ENCODE results near the gene SIDT2.
A peak's percentile ranks its signal among the peaks of the same experiment; 100 is the strongest.
"Not testable (repeated sequence)": the region's sequence is repeated elsewhere in the genome, so short reads cannot be mapped to it uniquely, and the experiment has no call there.

Gene SIDT2

DNA sequence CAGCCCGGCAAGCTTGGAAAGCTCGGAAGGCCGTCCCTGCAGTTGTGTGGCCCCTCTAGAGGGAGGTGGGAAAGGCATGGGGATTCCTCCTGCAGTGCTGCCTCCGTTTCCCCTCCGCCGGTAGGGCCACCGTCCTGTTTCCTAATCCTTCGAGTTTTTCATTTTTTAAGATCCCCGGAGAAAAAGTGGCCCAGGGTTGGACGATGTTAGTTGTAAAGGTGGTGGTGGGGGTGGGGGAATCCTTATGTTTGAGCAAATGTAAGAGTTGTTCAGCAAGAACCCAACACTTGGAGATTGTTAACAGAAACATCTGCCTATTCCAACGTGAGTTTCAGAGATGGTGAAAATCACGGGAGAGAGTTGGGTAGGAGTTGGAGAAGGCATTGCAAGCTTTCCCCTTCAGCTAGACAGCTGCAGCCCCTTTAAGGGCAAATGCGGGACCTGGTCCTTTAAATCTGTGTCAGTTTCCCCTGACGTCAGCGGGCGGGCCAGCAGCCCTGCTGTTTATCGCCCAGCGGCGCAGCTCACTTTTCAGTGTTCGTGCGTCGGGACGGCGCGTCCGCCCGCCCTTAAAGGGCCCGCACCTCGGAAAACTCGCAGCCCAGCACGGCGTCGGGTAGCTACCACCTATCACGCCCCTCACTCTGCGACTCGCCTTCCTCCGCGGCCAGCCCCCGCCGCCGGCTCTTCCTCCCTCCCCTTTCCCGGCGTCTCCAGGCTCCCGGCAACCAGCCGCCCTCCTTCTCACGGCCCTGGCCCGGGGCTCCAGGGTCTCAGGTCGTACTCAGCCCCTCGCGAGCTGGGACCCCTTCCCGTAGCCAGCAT is at the start of gene SIDT2:
Gene SIDT2, plus strand, starts transcription at position 534 of the 825 bp plus-strand sequence. CDS start 521 bp downstream, outside the sequence.
- DNase-seq (ENCODE audit: low read depth in 2 of 2): peak; percentile 75 to 83

DNA sequence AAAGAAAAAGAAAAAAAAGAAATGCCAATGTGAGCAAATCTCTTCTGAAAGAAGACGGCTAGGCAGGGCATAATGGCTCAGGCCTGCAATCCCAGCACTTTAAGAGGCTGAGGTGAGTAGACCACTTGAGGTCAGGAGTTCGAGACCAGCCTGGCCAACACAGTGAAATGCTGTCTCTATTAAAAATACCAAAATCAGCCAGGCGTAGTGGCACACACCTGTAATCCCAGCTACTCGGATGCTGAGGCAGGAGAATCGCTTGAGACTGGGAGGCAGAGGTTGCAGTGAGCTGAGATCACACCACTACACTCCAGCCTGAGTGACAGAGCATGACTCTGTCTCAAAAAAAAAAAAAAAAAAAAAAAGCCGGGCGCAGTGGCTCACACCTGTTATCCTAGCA is 48.1 kb upstream of the SIDT2 start:
- not testable (repeated sequence) for DNase-seq (ENCODE audit: low read depth in 2 of 2)

GRCh38 chr11:117130879-117131278 is 47.7 kb upstream of the SIDT2 start:
- DNase-seq (ENCODE audit: low read depth in 2 of 2): no peak

- DNase-seq (ENCODE audit: low read depth in 2 of 2): no peak
Measured at GRCh38 chr11:117134431-117134830, 44.1 kb upstream of the SIDT2 start.

- DNase-seq (ENCODE audit: low read depth in 2 of 2): not testable (repeated sequence)
Measured at GRCh38 chr11:117134979-117135378, 43.6 kb upstream of the SIDT2 start.

DNA sequence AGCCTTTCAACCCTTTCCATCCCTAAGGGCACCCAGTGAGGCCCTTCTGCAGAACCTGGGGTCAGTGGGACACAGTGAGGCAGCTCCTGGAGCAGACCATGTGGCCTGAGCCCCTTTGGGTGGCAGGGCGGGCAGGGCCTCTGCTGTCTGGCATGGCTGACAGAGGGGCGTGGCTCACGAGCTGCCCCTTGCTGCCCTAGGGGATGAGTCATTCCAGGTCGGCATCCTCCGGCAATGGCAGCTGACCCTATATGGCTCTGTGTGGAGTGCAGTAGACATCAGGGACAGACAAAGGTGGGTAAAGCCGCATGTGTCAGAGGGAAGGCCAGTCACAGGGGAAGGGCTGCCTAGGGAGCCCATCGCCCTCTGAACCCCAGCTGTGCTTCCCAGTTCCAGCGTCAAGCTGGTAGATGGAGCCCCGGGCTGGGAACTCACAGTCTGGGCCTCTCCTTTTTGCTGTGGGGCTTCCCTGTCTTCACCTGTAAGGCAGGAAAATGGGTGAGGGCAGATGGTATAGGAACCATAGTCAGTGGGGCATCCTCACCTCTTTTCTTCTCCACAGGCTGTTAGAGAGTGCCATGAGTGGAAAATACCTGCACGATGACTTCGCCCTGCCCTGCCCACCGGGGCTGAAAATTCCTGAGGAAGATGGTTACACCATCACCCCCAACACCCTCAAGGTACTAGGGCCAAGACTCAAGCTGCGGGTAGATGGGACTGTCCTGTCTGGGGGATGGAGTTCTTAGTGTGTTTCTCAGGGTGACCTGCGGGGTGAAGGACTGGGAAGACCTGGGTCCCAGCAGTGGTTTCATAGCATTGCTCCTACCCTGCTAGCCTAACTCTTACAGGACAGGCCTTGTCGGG is 41.1 kb upstream of the SIDT2 start:
- not testable (repeated sequence) for DNase-seq (ENCODE audit: low read depth in 2 of 2)

- no peak for DNase-seq (ENCODE audit: low read depth in 2 of 2)
Measured at GRCh38 chr11:117143390-117143789, 35.2 kb upstream of the SIDT2 start.

DNA sequence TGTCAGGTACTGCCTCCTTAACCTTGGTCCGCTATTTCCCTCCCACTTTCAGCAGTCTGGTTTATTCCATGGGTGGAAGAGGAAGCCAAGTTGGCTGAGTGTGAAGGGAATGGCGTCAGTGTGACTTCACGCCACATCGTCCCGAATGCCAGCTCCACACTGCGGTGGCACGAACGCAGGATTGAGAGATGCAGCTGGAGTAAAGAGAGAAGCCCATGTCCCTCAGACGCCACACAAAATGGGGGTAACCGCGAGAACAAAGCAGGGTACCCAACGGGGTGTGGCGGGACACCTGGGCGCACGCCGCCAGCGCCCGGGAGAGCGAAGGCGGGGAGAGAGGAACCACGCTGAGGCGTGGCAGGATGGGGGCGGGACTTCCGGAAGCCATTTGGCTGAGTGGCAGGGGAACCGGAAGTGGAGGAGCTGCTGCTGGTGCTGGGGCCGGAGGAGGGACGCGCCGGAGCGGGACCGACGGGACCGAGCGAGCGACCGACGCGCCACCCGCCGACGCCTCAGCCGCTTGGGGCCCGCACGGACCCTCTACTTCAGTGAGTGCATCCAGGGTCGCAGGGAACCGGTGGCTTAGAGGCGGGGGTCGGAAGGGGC is 34.6 kb upstream of the SIDT2 start, which contains the start of gene PAFAH1B2:
Gene PAFAH1B2, plus strand, starts transcription at position 417 of the 606 bp plus-strand sequence. CDS start 8,161 bp downstream, outside the sequence.
- DNase-seq (ENCODE audit: low read depth in 2 of 2): peak; percentile 72 to 74

DNA sequence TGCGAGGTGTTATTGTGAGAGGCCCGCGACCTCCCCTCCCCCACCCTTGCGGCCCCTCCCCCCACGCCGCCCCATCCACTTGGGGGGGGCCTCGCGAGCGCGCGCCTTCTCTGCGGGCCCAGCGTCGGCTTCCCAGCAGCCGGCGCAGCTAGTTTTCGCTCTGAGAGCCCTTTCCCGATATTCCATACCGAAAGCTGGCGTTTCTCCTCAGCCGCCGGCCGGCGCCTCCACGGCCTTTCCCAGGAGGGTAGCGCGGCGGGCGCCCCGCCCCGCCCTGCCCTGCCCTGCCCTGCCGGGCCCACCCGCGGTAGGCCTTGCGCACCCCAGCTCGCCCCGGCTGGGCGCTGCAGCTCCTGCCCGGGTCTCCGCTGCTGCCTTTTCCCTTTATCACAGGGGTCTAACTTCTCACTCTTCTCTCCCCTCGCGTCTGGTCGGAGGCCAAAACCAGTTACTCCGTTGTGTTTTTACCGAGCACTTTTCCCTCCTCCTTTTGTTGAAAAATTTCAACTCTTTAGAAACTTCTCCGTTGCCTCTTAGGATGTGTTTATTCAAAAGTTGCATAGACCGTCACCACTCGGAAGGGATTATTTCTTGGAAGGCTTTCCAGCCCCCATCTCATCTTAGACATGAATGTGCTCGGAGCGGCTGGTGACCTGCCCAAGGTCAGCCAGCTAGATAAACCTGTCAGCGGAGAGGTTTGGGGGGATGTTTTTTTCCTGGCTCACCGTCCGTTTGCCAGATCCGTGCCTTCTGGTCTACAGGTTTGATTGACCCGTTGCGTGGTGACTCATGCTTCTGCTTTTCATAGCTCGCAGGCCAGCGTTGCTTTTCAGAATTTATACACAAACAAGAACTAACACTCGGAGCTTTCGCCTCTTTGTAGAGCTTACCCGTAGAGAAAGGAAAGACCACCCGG is 33.8 kb upstream of the SIDT2 start:
- DNase-seq (ENCODE audit: low read depth in 2 of 2): no peak

DNA sequence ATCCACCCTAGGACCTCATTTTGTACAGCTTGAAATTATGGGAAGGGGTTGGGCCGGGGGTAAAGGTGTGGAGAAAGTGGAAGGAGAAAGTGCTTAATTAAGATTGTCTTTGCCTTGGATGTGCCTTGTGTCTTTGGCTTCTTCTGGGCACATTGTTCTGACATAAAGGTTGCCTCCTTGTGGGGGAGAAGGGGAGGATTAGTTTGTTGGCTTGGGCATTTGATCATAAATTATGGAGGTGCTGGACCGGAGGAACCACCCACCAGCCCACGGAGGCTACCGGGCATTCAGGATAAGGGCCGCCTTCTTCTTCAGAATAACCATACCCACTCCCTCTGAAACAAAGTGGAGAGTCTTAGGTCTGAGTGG is 33.2 kb upstream of the SIDT2 start:
- DNase-seq (ENCODE audit: low read depth in 2 of 2): no peak

DNA sequence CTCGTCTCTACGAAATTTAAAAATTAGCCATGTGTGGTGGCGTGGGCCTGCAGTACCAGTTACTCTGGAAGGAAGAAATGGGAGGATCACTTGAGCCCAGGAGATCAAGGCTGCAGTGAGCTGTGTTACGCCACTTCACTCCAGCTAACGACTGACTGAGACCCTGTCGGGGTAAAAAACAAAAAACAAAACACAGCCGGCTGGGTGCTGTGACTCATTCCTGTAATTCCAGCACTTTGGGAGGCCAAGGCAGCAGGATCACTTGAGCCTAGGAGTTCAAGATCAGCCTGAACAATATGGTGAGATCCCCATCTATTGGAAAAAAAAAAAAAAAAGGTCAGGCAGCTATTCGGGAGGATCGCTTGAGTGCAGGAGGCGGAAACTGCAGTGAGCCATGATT is 32.0 kb upstream of the SIDT2 start:
- DNase-seq (ENCODE audit: low read depth in 2 of 2): no peak

GRCh38 chr11:117152066-117152465 is 26.5 kb upstream of the SIDT2 start:
- DNase-seq (ENCODE audit: low read depth in 2 of 2): no peak

- DNase-seq (ENCODE audit: low read depth in 2 of 2): no peak
Measured at GRCh38 chr11:117154468-117154867, 24.1 kb upstream of the SIDT2 start.

DNA sequence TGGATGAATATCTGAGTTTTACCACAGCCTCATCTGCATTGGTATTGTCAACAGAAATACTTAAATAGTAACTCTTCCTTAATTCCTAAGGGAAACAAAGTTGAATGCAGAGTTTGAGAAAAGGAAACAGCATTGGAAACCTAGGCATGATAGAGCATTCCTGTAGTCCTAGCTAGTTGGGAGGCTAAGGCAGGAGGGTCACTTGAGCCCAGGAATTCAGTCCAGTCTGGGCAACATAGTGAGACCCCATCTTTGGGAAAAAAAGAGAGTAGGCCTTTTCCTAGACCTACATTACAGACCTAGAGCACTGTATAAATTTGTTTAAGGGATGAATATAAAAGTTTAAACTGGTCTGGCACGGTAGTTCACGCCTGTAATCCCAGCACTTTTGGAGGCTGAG is 21.0 kb upstream of the SIDT2 start:
- no peak for DNase-seq (ENCODE audit: low read depth in 2 of 2)

- DNase-seq (ENCODE audit: low read depth in 2 of 2): no peak
Measured at GRCh38 chr11:117159892-117160291, 18.7 kb upstream of the SIDT2 start.

DNA sequence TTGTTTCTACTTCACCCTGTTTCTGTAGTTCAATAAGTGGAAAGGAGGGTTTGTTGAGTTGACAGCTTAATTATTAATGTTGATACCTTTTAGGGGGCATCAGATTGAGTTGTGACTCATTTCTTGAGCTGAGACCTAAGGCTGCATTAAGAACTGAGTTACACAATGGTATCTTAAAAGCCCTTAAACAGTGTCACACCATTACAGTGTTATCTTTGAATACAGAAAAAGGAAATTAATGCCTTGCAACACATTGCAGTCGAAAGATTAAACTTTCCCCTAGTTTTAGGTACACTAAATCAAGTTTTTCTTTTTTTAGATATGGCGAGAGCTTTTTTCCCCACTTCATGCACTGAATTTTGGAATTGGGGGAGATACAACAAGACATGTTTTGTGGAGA is 17.7 kb upstream of the SIDT2 start:
- no peak for DNase-seq (ENCODE audit: low read depth in 2 of 2)

- DNase-seq (ENCODE audit: low read depth in 2 of 2): no peak
Measured at GRCh38 chr11:117166491-117166890, 12.1 kb upstream of the SIDT2 start.

DNA sequence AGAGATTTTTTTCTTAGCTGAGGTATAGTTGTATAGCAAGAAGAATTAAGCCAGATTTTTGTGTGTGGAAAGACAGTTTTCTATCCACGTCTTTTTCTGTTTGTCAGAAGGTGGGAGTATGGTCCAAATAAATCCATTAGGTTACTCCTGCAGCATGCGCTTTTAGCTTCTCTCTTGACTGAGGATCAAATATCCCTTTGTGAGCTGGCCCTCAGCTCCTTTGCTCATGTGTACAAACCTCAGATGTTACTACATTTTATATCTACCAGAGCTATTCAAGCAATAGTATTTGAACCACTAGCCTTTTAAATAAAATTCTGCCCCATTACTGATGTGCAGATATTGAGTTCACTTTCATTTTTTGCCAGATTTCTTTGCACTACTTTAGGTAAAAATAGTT is 8.8 kb upstream of the SIDT2 start:
- no peak for DNase-seq (ENCODE audit: low read depth in 2 of 2)

DNA sequence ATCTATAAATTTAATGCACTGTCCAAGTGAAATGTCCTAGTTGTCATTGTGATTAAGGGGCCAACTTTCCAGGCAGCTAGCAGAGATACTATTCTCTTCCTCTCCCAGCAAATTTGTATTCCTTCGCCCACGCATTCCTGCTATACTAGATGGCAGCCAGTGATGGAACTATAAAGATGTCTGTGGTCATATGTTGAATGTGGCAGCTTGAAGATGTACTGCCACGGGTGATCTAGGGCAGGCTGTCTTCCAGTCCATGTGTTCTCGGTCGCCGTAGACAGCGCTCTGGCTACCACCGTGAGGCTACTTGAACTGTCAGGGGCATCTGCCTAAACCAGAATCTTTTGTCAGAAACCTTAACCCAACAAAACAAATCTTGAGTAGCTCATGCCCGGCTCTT is 8.3 kb upstream of the SIDT2 start:
- no peak for DNase-seq (ENCODE audit: low read depth in 2 of 2)

DNA sequence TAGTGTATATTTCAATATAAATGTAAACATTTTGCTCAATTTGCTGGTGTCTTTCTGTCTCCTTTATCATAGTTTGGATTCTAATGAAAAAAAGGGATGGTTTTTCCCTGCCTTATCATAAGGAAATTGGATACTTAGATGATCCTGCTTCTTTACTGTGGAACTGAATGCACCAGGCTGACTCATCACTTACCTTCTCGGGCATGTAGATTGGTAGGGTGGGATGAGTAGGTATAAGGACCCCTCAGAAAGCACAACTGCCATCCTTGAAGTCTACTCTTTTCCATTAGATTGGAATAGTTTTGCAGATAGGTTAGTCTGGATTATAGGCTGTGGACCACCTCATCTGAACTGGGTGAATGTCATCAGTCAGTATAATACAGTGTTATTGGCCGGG is 7.5 kb upstream of the SIDT2 start:
- no peak for DNase-seq (ENCODE audit: low read depth in 2 of 2)

- DNase-seq (ENCODE audit: low read depth in 2 of 2): no peak
Measured at GRCh38 chr11:117171404-117172061, 7.0 kb upstream of the SIDT2 start.

Measured in fibroblast of skin of left biceps (primary cell).